SK-N-MC (cell line): ENCODE results near the gene THADA.

Experiments used
- DNase-seq: peaks from one replicate; pipeline ENCODE4 v3.0.0-alpha.2; 2011; ENCODE audit warnings: low read depth, low spot score
- H3K27ac ChIP-seq: fragments of 200-600 bp; sonication (generic); 2 replicates; pipeline ENCODE4 v1.5.1; 2016; ENCODE audit warnings: mixed run types
- H3K36me3 ChIP-seq: fragments of 200-600 bp; sonication (generic); 2 replicates; pipeline ENCODE4 v1.6.1; 2017; ENCODE audit warnings: antibody characterized with exemption, low read length, mixed read lengths; ENCODE audit not compliant: insufficient read depth
- H3K4me3 ChIP-seq: fragments of 200-600 bp; sonication (generic); 2 replicates; pipeline ENCODE4 v1.5.1; 2016
- H3K9ac ChIP-seq: fragments of 200-600 bp; sonication (generic); 2 replicates; pipeline ENCODE4 v1.8.0; 2017; ENCODE audit warnings: mixed run types, mixed read lengths; ENCODE audit not compliant: insufficient read length
- H3K9me3 ChIP-seq: fragments of 200-600 bp; sonication (generic); 2 replicates; pipeline ENCODE4 v1.6.1; 2017; ENCODE audit warnings: low read depth, mild to moderate bottlenecking, antibody characterized with exemption, low read length, moderate library complexity, mixed read lengths
- EZH2 ChIP-seq: fragments of 200-600 bp; sonication (generic); IDR thresholded peaks from one replicate; pipeline ENCODE4 v1.6.1; 2017; ENCODE audit warnings: antibody characterized with exemption
- FOXP2 ChIP-seq: optimal IDR thresholded peaks from 2 replicates; pipeline ENCODE3; 2011; ENCODE audit warnings: mild to moderate bottlenecking, moderate library complexity; ENCODE audit not compliant: insufficient read depth; ENCODE audit errors: extremely low read length, control extremely low read depth
- POLR2AphosphoS5 ChIP-seq: IDR thresholded peaks from 2 replicates; pipeline ENCODE4 v1.6.1; 2012; ENCODE audit warnings: mild to moderate bottlenecking, low read depth, low read length, borderline replicate concordance

THADA gene

GRCh38 chr2:43445781-43446180 is 150.1 kb downstream of the THADA start:
- H3K9me3 ChIP-seq, result no peaks in the 10 kb centered on the region; the same call in 1 of the 2 replicates
- H3K4me3 ChIP-seq, result no peak overlapping the region
- peaks cover 8% of the 10 kb centered on the region for H3K36me3 ChIP-seq
- H3K27ac ChIP-seq, result no peak overlapping the region
- TF ChIP-seq EZH2, result no peak
- TF ChIP-seq POLR2AphosphoS5, result no peak
- TF ChIP-seq FOXP2, result no peak
- no peak overlapping the region for H3K9ac ChIP-seq
- DNase-seq, result no peak

- Histone ChIP-seq H3K9me3 (no peaks in the 10 kb centered on the region), H3K36me3 (peaks cover 8% of the 10 kb centered on the region), H3K4me3 (no peak overlapping the region), H3K27ac (no peak overlapping the region), H3K9ac (no peak overlapping the region)
- DNase-seq, result no peak
- TF ChIP-seq POLR2AphosphoS5 (no peak), EZH2 (no peak), FOXP2 (no peak)
Observed at GRCh38 chr2:43444989-43445645, 150.7 kb downstream of the THADA start.

GRCh38 chr2:43443282-43443681 is 152.6 kb downstream of the THADA start:
- no peak overlapping the region for H3K27ac ChIP-seq
- no peak overlapping the region for H3K9ac ChIP-seq
- TF ChIP-seq EZH2 (no peak), POLR2AphosphoS5 (no peak), FOXP2 (no peak)
- DNase-seq, result no peak
- H3K36me3 ChIP-seq, result peaks cover 8% of the 10 kb centered on the region
- no peak overlapping the region for H3K4me3 ChIP-seq
- no peaks in the 10 kb centered on the region for H3K9me3 ChIP-seq

- Histone ChIP-seq H3K4me3 (no peak overlapping the region), H3K27ac (no peak overlapping the region), H3K36me3 (peaks cover 5% of the 10 kb centered on the region; the same call in 1 of the 2 replicates), H3K9me3 (no peaks in the 10 kb centered on the region), H3K9ac (no peak overlapping the region)
- no peak for TF ChIP-seq FOXP2
- TF ChIP-seq EZH2, result no peak
- no peak for TF ChIP-seq POLR2AphosphoS5
- DNase-seq, result no peak
Observed at GRCh38 chr2:43441195-43441594, 154.6 kb downstream of the THADA start.

- Histone ChIP-seq H3K9ac (no peak overlapping the region), H3K4me3 (no peak overlapping the region), H3K9me3 (no peaks in the 10 kb centered on the region), H3K36me3 (no peaks in the 10 kb centered on the region), H3K27ac (no peak overlapping the region)
- TF ChIP-seq POLR2AphosphoS5, result no peak
- no peak for DNase-seq
Observed at GRCh38 chr2:43438858-43439655, 156.8 kb downstream of the THADA start.

- no peaks in the 10 kb centered on the region for H3K36me3 ChIP-seq
- no peak for TF ChIP-seq POLR2AphosphoS5
- no peak for TF ChIP-seq EZH2
- no peak for TF ChIP-seq FOXP2
- DNase-seq, result no peak
- H3K27ac ChIP-seq, result no peak overlapping the region
- no peak overlapping the region for H3K9ac ChIP-seq
- no peak overlapping the region for H3K4me3 ChIP-seq
- no peaks in the 10 kb centered on the region for H3K9me3 ChIP-seq
Observed at GRCh38 chr2:43438342-43438741, 157.5 kb downstream of the THADA start.

- Histone ChIP-seq H3K27ac (no peak overlapping the region), H3K9me3 (no peaks in the 10 kb centered on the region), H3K4me3 (no peak overlapping the region), H3K9ac (no peak overlapping the region), H3K36me3 (no peaks in the 10 kb centered on the region)
- no peak for DNase-seq
- TF ChIP-seq POLR2AphosphoS5, result no peak
- no peak for TF ChIP-seq EZH2
- TF ChIP-seq FOXP2, result no peak
Observed at GRCh38 chr2:43437363-43437762, 158.5 kb downstream of the THADA start.

GRCh38 chr2:43436431-43436830 is 159.4 kb downstream of the THADA start:
- Histone ChIP-seq H3K4me3 (no peak overlapping the region), H3K9me3 (no peaks in the 10 kb centered on the region), H3K27ac (no peak overlapping the region), H3K36me3 (no peaks in the 10 kb centered on the region), H3K9ac (no peak overlapping the region)
- DNase-seq, result no peak
- no peak for TF ChIP-seq FOXP2
- TF ChIP-seq EZH2, result no peak
- TF ChIP-seq POLR2AphosphoS5, result no peak
